Activated T-helper 2 cell treated with anti-CD3 and anti-CD28 coated beads, Interferon-gamma antibody, Interleukin-2, Interleukin-4, amounts not matched to agents 10 μg/mL and 5 μg/mL and 100 μg/mL, durations not matched to agents 14 hours and 24 hours and 36 hours (primary cell): Measurements from ENCODE around the gene HOGA1. TPM values are rescaled to one million over a fixed set of nuclear protein-coding genes. Genes with fewer than 3 reads are reported as not detected.

Experiments
- DNase-seq: peaks from one replicate; pipeline ENCODE4 v3.0.0; 2021; ENCODE audit warnings: low spot score
- H3K27ac Mint-ChIP-seq: one replicate; pipeline ENCODE4 v1.8.0; 2021; ENCODE audit warnings: mixed read lengths
- H3K27me3 Mint-ChIP-seq: one replicate; pipeline ENCODE4 v1.8.0; 2021; ENCODE audit warnings: low read depth, mixed read lengths
- H3K36me3 Mint-ChIP-seq: one replicate; pipeline ENCODE4 v1.8.0; 2021; ENCODE audit warnings: low read depth, mixed read lengths
- H3K4me1 Mint-ChIP-seq: one replicate; pipeline ENCODE4 v1.8.0; 2021; ENCODE audit warnings: low read depth, mixed read lengths
- H3K4me3 Mint-ChIP-seq: one replicate; pipeline ENCODE4 v1.8.0; 2021; ENCODE audit warnings: low read depth, mild to moderate bottlenecking, moderate library complexity, mixed read lengths
- H3K9me3 Mint-ChIP-seq: one replicate; pipeline ENCODE4 v1.8.0; 2021; ENCODE audit warnings: mixed read lengths
- intact Hi-C: fragments of 100-400 bp; cut with micrococcal nuclease; formaldehyde crosslinking; loops from one replicate; pipeline ENCODE4 v1.15.1; 2023
- total RNA-seq: library from RNA; stranded (reverse); gene quantifications from 2 replicates; pipeline ENCODE4 v1.2.3, GENCODE V29; 2022

The HOGA1 gene
- total RNA-seq, 1 donor from 2014 or later: not detected

DNA sequence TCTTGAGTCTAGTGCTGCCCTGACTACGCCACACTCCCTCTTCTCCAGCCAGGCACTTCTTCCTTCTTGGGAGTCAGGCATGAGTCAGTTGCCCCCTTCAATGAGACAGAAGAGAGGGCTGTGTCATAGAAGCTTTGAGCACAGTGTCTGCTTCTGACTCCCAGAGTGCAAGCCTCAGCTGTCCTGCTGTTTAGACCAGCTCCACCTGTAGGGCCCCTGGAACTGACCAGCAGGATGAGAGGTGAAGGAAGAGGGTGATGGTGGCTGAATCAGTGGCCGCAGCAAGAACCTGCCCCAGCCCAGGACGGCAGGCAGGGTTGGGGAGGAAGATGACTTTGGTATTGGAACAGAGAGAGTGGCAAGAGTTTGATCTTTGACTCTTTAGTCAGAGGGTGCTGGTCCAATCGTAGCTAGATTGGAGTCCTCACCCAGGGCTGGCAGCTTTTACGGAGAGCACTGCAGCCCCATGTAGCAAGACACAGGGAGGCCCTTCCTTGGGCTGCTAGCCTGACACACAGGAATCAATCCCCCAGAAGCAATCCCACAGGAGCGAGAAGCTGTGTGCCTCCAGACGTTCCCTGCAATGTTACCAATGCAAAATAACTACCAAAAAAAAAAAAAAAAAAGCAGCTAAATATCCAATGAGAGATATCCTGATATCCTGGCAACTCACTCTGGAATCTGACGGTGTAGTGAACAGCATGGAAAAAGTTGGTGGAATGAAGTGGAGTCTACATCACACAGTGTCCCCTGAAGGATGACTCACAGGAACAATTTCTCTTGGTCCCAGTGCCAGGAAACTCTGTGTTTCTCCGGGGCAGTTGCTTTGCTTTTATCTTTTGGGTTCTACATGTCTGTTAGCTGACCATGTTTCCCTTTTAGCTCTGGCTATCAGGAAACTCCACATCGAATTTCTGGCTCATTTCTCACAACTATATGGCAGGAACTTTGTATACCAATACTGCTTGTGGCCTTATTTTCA, 12.2 kb downstream of the HOGA1 start:
- Mint-ChIP-seq H3K9me3 (no peaks in the 10 kb centered on the region), H3K27me3 (no peaks in the 10 kb centered on the region), H3K36me3 (no peaks in the 10 kb centered on the region), H3K4me1 (no peaks in the 10 kb centered on the region), H3K4me3 (no peak overlapping the region), H3K27ac (no peak overlapping the region)
- no peak for DNase-seq
- intact Hi-C loops: no loop called here

DNA sequence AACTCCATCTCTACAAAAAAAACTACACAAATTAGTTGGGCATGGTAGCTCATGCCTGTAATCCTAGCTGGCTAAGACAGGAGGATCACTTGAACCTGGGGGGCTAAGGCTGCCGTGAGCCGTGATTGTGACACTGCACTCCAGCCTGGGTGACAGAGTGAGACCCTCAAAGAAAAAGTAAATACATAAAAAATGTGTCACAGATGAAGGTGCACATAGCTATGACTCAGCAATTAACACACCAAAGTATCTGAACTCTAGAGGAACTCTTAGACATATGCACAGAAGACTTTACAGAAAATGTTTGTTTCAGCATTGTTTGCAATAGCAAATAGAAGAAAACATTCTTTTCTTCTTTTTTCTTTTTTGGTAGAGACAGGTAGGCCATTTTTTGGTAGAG, 13.6 kb downstream of the HOGA1 start:
- intact Hi-C loops: no loop called here
- DNase-seq: no peak
- H3K4me3 Mint-ChIP-seq: no peak overlapping the region
- H3K4me1 Mint-ChIP-seq: no peaks in the 10 kb centered on the region
- no peak overlapping the region for H3K27ac Mint-ChIP-seq
- no peaks in the 10 kb centered on the region for H3K27me3 Mint-ChIP-seq
- no peaks in the 10 kb centered on the region for H3K9me3 Mint-ChIP-seq
- H3K36me3 Mint-ChIP-seq: no peaks in the 10 kb centered on the region

DNA sequence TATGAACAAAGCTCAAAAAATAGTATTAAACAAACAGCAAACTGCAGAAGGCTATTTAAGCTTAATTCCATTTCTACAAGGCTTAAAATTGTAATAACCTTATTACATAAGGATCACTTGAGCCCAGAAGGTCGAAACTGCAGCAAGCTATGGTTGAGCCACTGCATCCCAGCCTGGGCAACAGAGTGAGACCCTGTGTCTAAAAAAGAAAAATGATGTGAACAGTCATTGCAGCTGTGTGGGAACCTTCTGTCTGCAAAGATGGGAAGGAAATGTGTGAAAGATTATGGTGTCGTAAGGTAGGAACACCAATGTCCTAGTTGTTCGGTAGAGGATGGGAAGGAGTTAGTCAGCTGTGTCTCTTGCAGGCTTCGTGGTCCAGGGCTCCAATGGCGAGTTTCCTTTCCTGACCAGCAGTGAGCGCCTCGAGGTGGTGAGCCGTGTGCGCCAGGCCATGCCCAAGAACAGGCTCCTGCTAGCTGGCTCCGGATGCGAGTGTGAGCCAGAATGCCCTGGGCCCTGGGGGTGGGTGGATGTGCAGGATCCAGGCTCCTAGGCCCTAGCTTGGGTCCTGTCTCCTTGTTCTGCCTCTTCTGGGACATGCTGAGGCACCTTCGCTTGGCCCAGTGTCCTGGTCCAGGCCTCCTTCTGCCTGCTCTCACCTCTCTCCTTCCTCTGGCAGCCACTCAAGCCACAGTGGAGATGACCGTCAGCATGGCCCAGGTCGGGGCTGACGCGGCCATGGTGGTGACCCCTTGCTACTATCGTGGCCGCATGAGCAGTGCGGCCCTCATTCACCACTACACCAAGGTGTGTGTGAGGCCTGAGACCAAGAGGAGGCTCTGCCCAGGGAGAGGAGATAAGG, 14.4 kb downstream of the HOGA1 start:
- Mint-ChIP-seq H3K4me1 (no peaks in the 10 kb centered on the region), H3K27ac (no peak overlapping the region), H3K36me3 (no peaks in the 10 kb centered on the region), H3K9me3 (no peaks in the 10 kb centered on the region), H3K4me3 (no peak overlapping the region), H3K27me3 (no peaks in the 10 kb centered on the region)
- intact Hi-C loops: no loop called here
- DNase-seq: no peak

DNA sequence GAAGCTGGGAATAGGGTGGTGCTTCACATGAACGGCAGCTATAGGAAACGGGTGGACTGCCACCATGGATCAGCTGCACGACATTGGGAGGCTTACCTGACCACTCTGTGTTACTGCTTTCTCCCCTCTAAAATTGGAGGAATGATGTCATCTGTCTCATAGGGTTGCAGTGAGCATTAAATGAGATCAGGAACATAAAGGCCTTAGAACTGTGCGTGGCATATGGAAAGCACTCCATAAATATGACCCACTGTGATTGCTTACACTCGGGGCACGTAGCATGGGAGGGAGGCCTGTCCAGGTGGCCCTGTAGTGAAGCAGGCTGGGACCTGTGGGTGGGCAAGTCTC, 15.1 kb downstream of the HOGA1 start:
- H3K27me3 Mint-ChIP-seq: no peaks in the 10 kb centered on the region
- H3K9me3 Mint-ChIP-seq: no peaks in the 10 kb centered on the region
- H3K4me3 Mint-ChIP-seq: no peak overlapping the region
- intact Hi-C loops: no loop called here
- no peaks in the 10 kb centered on the region for H3K4me1 Mint-ChIP-seq
- no peak overlapping the region for H3K27ac Mint-ChIP-seq
- no peaks in the 10 kb centered on the region for H3K36me3 Mint-ChIP-seq
- no peak for DNase-seq

DNA sequence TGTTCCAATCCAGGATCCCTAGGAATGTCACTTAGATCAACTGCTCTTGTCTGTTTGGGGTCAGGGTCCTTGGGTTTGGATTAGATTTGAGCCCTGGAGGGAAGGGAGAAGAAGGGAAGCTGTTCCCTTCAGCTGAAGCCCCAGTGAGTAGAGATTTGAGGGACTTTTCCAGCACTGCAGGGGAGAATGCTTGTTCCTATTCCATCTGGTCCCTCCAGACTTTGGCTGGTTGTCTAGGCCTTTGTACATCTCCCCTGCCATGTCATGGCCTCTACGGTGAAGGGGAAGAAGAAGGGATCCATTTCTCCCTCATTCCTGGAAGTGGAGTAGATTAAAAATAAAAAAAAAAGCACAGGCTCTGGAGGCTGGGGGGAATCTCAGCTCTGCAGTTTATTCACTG, 16.4 kb downstream of the HOGA1 start:
- Mint-ChIP-seq H3K27me3 (peaks cover 2% of the 10 kb centered on the region), H3K4me3 (no peak overlapping the region), H3K4me1 (no peaks in the 10 kb centered on the region), H3K36me3 (no peaks in the 10 kb centered on the region), H3K27ac (no peak overlapping the region), H3K9me3 (no peaks in the 10 kb centered on the region)
- intact Hi-C loops: no loop called here
- no peak for DNase-seq

DNA sequence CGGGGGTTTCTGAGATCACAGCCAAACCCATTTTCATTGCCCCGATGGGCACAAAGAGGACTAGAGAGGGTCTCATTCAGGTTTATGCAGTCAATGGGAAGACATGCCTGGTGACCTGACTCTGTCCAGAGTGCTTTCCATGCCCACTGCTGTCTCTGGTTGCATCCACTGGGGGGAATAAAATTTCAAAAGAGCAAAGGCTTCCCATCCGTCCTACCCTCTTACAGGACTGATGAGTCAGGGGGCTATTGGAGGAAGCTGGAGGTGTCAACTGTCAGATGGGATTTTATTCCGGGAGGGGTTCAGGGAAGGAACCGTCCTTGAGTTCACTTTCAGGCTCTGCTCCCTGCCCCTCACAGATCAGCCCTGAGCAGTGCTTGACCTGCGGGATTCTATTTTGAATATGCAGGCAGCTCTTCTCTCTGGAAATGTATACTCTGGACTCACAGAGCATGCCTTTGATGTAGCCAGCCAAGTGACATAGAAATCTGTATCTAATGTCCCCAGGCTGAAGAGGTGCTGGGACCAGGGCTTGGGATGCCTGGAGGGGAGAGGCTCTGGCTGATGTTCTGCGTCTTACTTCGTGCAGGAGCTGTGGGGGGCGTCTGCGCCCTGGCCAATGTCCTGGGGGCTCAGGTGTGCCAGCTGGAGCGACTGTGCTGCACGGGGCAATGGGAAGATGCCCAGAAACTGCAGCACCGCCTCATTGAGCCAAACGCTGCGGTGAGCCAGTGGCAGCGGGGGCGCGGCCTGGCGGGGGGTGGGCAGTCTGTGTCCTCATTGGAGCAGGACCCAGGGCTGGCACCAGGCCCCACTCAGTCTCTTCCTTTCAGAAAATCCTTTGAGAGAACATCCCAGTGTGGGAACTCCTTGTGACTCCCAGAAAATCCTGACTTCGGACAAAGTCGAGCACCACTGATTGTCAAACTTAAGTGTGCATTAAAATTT, 17.4 kb downstream of the HOGA1 start:
- Mint-ChIP-seq H3K36me3 (no peaks in the 10 kb centered on the region), H3K27me3 (peaks cover 5% of the 10 kb centered on the region), H3K4me1 (no peaks in the 10 kb centered on the region), H3K9me3 (no peaks in the 10 kb centered on the region), H3K27ac (no peak overlapping the region), H3K4me3 (no peak overlapping the region)
- DNase-seq: no peak
- intact Hi-C loops: no loop called here

DNA sequence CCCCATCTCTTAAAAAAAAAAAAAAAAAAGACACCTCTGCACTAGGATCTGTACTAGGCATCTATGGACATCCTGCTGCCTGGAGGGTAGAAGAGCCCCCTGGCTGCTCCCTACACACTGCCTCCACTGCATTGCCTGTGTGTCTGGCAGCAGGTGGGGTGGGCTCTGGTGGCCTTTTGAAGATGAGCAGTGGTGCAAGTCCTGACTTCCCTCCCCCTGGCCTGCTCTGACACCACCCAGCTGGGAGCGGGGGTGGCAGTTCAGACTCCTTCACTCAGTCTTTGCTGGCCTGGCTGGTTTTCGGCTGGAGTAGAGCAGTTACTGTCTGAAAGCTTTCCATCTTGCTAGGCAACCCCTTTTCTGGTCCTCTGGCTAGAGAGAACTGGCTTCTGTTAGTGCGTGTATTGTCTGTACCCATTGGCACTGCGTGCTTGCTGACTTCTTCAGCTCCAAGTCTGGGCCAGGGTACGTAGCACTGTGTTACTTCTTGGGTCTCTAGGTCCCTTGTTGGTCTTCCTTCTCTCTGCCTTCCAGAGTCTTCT, 23.0 kb downstream of the HOGA1 start:
- Mint-ChIP-seq H3K4me1 (no peaks in the 10 kb centered on the region), H3K9me3 (no peaks in the 10 kb centered on the region), H3K36me3 (no peaks in the 10 kb centered on the region), H3K27me3 (peaks cover 6% of the 10 kb centered on the region), H3K4me3 (no peak overlapping the region), H3K27ac (no peak overlapping the region)
- intact Hi-C loops: no loop called here
- no peak for DNase-seq

DNA sequence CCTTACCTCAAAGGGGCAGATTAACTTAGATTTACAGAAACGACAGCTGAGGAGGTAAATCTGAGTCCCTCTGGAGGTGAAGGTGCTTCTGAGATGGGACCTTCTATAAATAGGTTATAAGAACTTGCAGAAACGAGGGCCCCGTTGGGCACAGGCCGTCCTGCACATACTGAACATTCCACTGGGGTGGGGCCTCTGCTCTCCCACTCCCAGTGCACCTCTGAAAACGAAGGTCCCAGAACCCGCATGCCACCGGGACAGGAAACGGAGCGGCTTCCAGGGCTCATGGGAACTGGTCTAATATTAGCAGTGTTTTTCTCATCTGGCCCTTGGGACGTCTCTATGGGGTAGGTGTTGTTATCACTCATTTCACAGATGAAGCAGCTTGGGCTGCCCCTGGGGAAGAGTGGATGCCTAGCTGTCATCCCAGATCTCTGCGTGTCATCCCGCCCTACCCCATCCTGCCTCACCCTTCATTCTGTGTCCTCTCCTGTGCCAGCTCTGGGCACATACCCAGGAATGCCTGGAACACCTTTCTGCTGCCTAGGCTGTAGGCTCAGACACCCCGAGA, 24.9 kb downstream of the HOGA1 start:
- peaks cover 6% of the 10 kb centered on the region for H3K27me3 Mint-ChIP-seq
- DNase-seq: no peak
- intact Hi-C loops: no loop called here
- H3K4me1 Mint-ChIP-seq: no peaks in the 10 kb centered on the region
- no peak overlapping the region for H3K27ac Mint-ChIP-seq
- H3K4me3 Mint-ChIP-seq: no peak overlapping the region
- no peaks in the 10 kb centered on the region for H3K9me3 Mint-ChIP-seq
- H3K36me3 Mint-ChIP-seq: no peaks in the 10 kb centered on the region

DNA sequence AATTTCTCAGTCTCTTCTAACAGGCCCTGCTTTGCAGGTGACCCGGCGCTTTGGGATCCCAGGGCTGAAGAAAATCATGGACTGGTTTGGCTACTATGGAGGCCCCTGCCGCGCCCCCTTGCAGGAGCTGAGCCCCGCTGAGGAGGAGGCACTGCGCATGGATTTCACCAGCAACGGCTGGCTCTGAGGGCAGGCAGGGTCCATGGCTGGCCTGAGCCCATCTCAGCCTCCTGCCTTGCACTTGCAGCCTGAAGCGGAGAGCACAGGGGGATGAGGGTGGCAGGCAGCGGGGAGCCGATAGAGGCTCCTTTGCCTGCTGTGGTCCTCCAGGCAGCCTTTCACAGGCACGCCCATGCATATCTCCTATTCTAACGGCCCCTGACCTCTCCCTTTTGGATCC, 27.3 kb downstream of the HOGA1 start:
- H3K27ac Mint-ChIP-seq: no peak overlapping the region
- intact Hi-C loops: no loop called here
- H3K27me3 Mint-ChIP-seq: peaks cover 2% of the 10 kb centered on the region
- H3K9me3 Mint-ChIP-seq: no peaks in the 10 kb centered on the region
- no peak for DNase-seq
- no peaks in the 10 kb centered on the region for H3K4me1 Mint-ChIP-seq
- no peaks in the 10 kb centered on the region for H3K36me3 Mint-ChIP-seq
- no peak overlapping the region for H3K4me3 Mint-ChIP-seq

DNA sequence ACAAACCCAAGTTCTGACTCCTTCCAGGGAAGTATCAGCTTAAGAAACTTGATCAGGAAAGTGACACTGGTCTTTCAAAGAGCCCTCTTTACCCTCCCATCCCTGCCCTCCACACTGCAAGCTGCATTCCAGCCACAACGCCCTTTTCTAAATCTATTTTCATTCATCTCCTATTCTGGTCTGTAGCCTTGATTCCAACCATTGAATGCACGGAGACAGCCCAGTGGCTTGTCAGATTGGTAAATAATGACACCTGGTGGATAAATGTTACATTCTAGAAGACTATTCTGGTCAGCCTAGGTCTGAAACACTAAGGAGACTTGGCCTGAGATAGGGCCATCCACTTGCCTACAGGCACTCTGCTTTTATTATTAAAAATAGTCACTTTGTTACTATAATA, 28.2 kb downstream of the HOGA1 start:
- H3K27me3 Mint-ChIP-seq: peaks cover under 1% of the 10 kb centered on the region
- intact Hi-C loops: no loop called here
- H3K36me3 Mint-ChIP-seq: no peaks in the 10 kb centered on the region
- H3K4me3 Mint-ChIP-seq: no peak overlapping the region
- DNase-seq: no peak
- H3K27ac Mint-ChIP-seq: no peak overlapping the region
- no peaks in the 10 kb centered on the region for H3K4me1 Mint-ChIP-seq
- no peaks in the 10 kb centered on the region for H3K9me3 Mint-ChIP-seq

DNA sequence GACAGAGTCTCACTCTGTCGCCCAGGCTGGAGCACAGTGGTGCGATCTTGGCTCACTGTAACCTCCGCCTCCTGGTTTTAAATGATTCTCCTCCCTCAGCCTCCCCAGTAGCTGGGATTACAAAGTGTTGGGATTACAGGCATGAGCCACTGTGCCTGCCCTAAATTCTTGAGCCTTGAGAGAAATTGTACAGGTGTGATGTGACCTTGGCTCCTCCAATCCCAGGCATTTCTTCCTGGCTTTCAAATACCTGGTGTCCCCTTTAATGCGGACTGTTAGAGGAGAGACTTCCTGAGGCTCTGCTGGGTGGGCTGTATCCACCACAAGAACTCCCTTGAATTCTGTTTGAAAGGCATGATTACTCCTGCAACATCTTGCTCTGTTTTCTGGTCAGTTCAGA, 34.1 kb downstream of the HOGA1 start:
- intact Hi-C loops: no loop called here
- DNase-seq: no peak
- H3K4me3 Mint-ChIP-seq: no peak overlapping the region

DNA sequence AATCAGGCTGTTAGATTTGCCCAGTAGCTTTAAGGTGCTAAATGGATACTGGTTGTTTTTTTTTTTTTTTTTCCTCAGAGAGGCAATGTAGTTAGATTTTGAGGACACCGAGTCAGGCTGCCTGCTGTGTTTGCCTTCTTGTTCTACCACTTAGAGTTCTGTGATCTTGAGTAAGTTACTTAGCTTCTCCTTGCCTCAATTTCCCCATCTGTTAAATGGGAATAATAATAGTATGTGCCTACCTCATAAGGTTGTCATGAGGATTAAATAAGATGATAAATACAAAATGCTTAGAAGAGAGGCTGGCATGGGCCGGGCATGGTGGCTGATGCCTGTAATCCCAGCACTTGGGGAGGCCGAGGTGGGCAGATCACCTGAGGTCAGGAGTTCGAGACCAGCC, 34.5 kb downstream of the HOGA1 start:
- no peak overlapping the region for H3K27ac Mint-ChIP-seq
- intact Hi-C loops: no loop called here
- no peaks in the 10 kb centered on the region for H3K4me1 Mint-ChIP-seq
- no peak overlapping the region for H3K4me3 Mint-ChIP-seq
- no peaks in the 10 kb centered on the region for H3K36me3 Mint-ChIP-seq
- H3K9me3 Mint-ChIP-seq: no peaks in the 10 kb centered on the region
- no peaks in the 10 kb centered on the region for H3K27me3 Mint-ChIP-seq
- no peak for DNase-seq

More for the DNA sequence above, 34.1 kb downstream of the HOGA1 start:
- Mint-ChIP-seq H3K27me3 (no peaks in the 10 kb centered on the region), H3K4me1 (no peaks in the 10 kb centered on the region), H3K36me3 (no peaks in the 10 kb centered on the region), H3K9me3 (no peaks in the 10 kb centered on the region), H3K27ac (no peak overlapping the region)
